Measurements from ENCODE around the gene RAB11FIP4.
"Not testable (repeated sequence)": the region's sequence is repeated elsewhere in the genome, so short reads cannot be mapped to it uniquely, and the experiment has no call there.

RAB11FIP4 gene

GRCh38 chr17:31391496-31391949, at the start of gene RAB11FIP4:
Gene RAB11FIP4, plus strand, starts transcription at chr17:31391675. Its CDS starts 178 bp downstream, at chr17:31391853.
- DNase-seq = peak in 1 of 2 experiments; percentile 13

- not testable (repeated sequence) for DNase-seq
Measured at GRCh38 chr17:31345191-31345747, 46.2 kb upstream of the RAB11FIP4 start.

GRCh38 chr17:31349454-31349853, 42.0 kb upstream of the RAB11FIP4 start:
- no peak for DNase-seq

GRCh38 chr17:31355935-31356334, 35.5 kb upstream of the RAB11FIP4 start:
- DNase-seq = no peak

GRCh38 chr17:31357091-31357490, 34.4 kb upstream of the RAB11FIP4 start:
- DNase-seq = no peak

- no peak for DNase-seq
Measured at GRCh38 chr17:31357839-31358394, 33.6 kb upstream of the RAB11FIP4 start.

- DNase-seq = no peak
Measured at GRCh38 chr17:31364012-31364411, 27.5 kb upstream of the RAB11FIP4 start.

- no peak for DNase-seq
Measured at GRCh38 chr17:31366088-31366487, 25.4 kb upstream of the RAB11FIP4 start.

- DNase-seq = no peak
Measured at GRCh38 chr17:31369266-31369665, 22.2 kb upstream of the RAB11FIP4 start.

- no peak for DNase-seq
Measured at GRCh38 chr17:31371511-31372097, 19.9 kb upstream of the RAB11FIP4 start.

GRCh38 chr17:31373150-31374093, 18.1 kb upstream of the RAB11FIP4 start:
- DNase-seq = no peak

GRCh38 chr17:31374094-31374447, 17.4 kb upstream of the RAB11FIP4 start:
- no peak for DNase-seq

- DNase-seq = no peak
Measured at GRCh38 chr17:31374503-31374902, 17.0 kb upstream of the RAB11FIP4 start.

- DNase-seq = no peak
Measured at GRCh38 chr17:31378638-31379037, 12.8 kb upstream of the RAB11FIP4 start.

- DNase-seq = no peak
Measured at GRCh38 chr17:31379597-31380205, 11.8 kb upstream of the RAB11FIP4 start.

GRCh38 chr17:31381165-31381668, 10.3 kb upstream of the RAB11FIP4 start:
- no peak for DNase-seq

- DNase-seq = not testable (repeated sequence)
Measured at GRCh38 chr17:31382668-31383275, 8.7 kb upstream of the RAB11FIP4 start.

- not testable (repeated sequence) for DNase-seq
Measured at GRCh38 chr17:31383488-31383887, 8.0 kb upstream of the RAB11FIP4 start.

- DNase-seq = no peak
Measured at GRCh38 chr17:31385428-31386285, 5.8 kb upstream of the RAB11FIP4 start.

GRCh38 chr17:31386542-31387075, 4.9 kb upstream of the RAB11FIP4 start:
- no peak for DNase-seq

- no peak for DNase-seq
Measured at GRCh38 chr17:31387438-31387837, 4.0 kb upstream of the RAB11FIP4 start.

All from activated CD4-positive, alpha-beta T cell treated with anti-CD3 and anti-CD28 coated beads, Interleukin-2, amount 50 U/mL, for 48 hours (primary cell).